Activated CD4-positive, alpha-beta memory T cell treated with anti-CD3 and anti-CD28 coated beads, Interleukin-2, amount 10 ng/mL, durations not matched to agents 7 days and 5 days (primary cell): Measurements from ENCODE around the gene KDF1. TPM values are rescaled to one million over a fixed set of nuclear protein-coding genes. Genes with fewer than 3 reads are reported as not detected.

Experiments
- CTCF ChIA-PET: fragments of 350-600 bp; sonication (Branson Sonifier 250); formaldehyde crosslinking; loops from one replicate; lab custom pipeline; 2021; ENCODE audit warnings: antibody characterized with exemption, inconsistent platforms; lab: Charles Lee
- POLR2A ChIA-PET: fragments of 350-600 bp; sonication (Branson Sonifier 250); formaldehyde crosslinking; loops from one replicate; lab custom pipeline; 2021; ENCODE audit warnings: antibody characterized with exemption; lab: Charles Lee
- DNase-seq: peaks from one replicate; pipeline ENCODE4 v3.0.0-alpha.2; 2020
- H3K27ac Mint-ChIP-seq: one replicate; pipeline ENCODE4 v1.8.0; 2021; ENCODE audit warnings: mild to moderate bottlenecking, mixed read lengths
- H3K27me3 Mint-ChIP-seq: one replicate; pipeline ENCODE4 v1.8.0; 2021; ENCODE audit warnings: mixed read lengths
- H3K36me3 Mint-ChIP-seq: one replicate; pipeline ENCODE4 v1.8.0; 2021; ENCODE audit warnings: low read depth, mixed read lengths
- H3K4me1 Mint-ChIP-seq: one replicate; pipeline ENCODE4 v1.8.0; 2021; ENCODE audit warnings: mixed read lengths
- H3K4me3 Mint-ChIP-seq: one replicate; pipeline ENCODE4 v1.8.0; 2021; ENCODE audit warnings: mild to moderate bottlenecking, mixed read lengths
- H3K9me3 Mint-ChIP-seq: one replicate; pipeline ENCODE4 v1.8.0; 2021; ENCODE audit warnings: mixed read lengths
- total RNA-seq, 2 experiments: library from RNA; stranded (reverse); gene quantifications; one replicate each; pipeline ENCODE4 v1.2.3, GENCODE V29; 2021

Gene KDF1
- total RNA-seq, 2 experiments from 2014 or later: 0.13 TPM; not detected in 1

DNA sequence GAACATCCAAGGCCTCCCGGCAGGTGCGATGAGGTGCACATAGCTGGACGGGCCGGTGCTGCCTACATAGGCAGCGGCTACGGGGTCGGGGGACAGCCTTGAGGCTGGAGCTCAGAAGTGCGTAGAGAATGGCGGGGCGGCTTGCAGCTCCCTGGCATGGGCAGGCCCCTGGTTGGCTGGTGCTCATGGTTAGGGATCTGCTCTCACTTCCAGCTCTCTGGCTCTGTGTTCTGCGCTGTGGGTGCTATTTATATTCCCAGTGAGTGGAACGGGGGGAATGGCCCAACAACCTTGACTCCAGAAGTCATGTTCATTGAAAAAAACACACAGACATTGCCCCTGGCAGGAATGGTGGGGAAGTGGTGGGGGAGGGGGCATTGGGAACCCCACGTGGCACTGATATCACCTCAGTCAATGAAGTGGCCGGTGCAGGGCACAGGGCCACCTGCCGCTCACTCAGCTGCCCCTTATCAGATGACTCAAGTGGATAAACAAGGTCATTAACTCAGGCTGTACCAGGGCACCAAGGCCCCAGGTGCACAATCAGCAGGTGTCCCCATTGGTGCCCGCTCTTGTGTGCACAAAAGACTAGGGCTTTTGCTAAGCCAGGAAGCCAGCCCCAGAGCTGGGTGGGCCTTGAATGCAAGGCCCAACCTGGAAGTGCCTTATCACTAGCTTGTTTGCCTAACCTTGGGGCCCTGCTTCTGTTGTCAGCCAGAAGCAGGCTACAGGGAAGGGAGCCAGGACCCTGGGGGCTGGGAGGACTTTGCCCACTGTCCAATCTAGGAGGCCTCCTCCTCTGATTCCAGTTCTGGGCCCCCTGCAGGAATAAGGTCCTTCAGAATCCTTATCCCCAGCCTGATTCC is 46.3 kb downstream of the KDF1 start, which contains the start of gene NR0B2:
TSS of gene NR0B2 (minus strand) at position 222 of the 866 bp plus-strand sequence. CDS start at position 187, 35 bp downstream.
- POLR2A ChIA-PET: interaction anchor here (1.4 to 2.0 kb wide), 3 partner anchors 10 to 24 kb away, joined by 3 to 7 read pairs (median 4); partner anchors contain the start of genes GPATCH3 and GPN2

GRCh38 chr1:26913389-26913753 is 46.9 kb downstream of the KDF1 start:
- Mint-ChIP-seq H3K4me3 (no peak overlapping the region), H3K4me1 (no peaks in the 10 kb centered on the region), H3K27ac (no peak overlapping the region), H3K27me3 (peaks cover 5% of the 10 kb centered on the region), H3K36me3 (no peaks in the 10 kb centered on the region), H3K9me3 (no peaks in the 10 kb centered on the region)
- no peak for DNase-seq
- ChIA-PET CTCF (interaction anchor here (1.2 kb wide), 1 partner anchor 13 kb away, joined by 4 read pairs; the partner anchor contains the start of gene GPATCH3), POLR2A (interaction anchor here (1.6 to 2.0 kb wide), 2 partner anchors 11 to 23 kb away, joined by 3 to 7 read pairs; partner anchors contain the start of gene GPN2)

More for the DNA sequence above, 46.3 kb downstream of the KDF1 start, which contains the start of gene NR0B2:
- Mint-ChIP-seq H3K4me3 (no peak within 1 kb of the TSS), H3K27ac (no peak within 1 kb of the TSS), H3K9me3 (no peaks in the 10 kb centered on the region), H3K36me3 (no peaks in the 10 kb centered on the region), H3K27me3 (peaks cover 5% of the 10 kb centered on the region), H3K4me1 (no peaks in the 10 kb centered on the region)
- CTCF ChIA-PET: no interaction called here
- no peak for DNase-seq

GRCh38 chr1:26912147-26912490 is 48.1 kb downstream of the KDF1 start:
- ChIA-PET CTCF (interaction anchor here (1.2 kb wide), 1 partner anchor 11 kb away, joined by 4 read pairs; the partner anchor contains the start of gene GPATCH3), POLR2A (interaction anchor here (1.0 to 2.0 kb wide), 2 partner anchors 12 to 22 kb away, joined by 4 to 7 read pairs; partner anchors contain the start of genes GPATCH3 and GPN2)
- H3K4me1 Mint-ChIP-seq: no peaks in the 10 kb centered on the region
- H3K27ac Mint-ChIP-seq: no peak overlapping the region
- H3K9me3 Mint-ChIP-seq: no peaks in the 10 kb centered on the region
- H3K36me3 Mint-ChIP-seq: no peaks in the 10 kb centered on the region
- DNase-seq: no peak
- H3K4me3 Mint-ChIP-seq: no peak overlapping the region
- peaks cover 7% of the 10 kb centered on the region for H3K27me3 Mint-ChIP-seq

DNA sequence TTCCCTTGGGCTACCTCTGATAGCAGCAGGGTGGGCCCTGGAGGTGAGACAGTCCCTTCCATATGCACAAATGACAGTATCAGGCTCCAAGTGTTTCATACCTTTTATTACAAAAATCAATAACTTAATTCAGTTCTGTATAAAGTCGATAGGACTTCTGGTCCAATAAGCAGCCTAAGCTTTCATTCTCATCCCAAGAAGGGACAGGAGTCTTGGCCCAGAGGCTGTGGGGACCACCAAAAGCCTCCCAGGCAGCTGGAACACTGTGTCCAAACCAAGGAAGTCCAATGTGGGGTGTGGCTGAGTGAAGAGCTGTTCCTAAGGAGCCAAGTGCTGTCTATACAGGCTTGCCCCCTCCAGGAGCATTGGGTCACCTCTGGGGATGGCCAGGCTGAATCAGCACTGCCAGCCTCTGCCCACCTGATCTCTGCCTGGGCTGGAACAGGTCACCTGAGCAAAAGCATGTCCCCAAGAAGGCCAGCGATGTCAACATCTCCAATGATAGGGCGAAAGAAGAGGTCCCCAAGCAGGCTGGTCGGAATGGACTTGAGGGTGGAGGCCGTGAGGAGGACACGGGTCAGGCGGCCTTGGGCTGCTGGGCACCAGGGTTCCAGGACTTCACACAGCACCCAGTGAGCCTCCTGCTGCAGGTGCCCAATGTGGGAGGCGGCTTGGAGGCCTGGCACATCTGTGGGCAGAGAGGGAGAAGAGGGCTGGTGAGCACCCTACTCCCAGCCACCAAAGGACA is 48.7 kb downstream of the KDF1 start:
- H3K27me3 Mint-ChIP-seq: peaks cover 11% of the 10 kb centered on the region
- no peaks in the 10 kb centered on the region for H3K4me1 Mint-ChIP-seq
- H3K4me3 Mint-ChIP-seq: no peak overlapping the region
- POLR2A ChIA-PET: no interaction called here
- no peak overlapping the region for H3K27ac Mint-ChIP-seq
- no peaks in the 10 kb centered on the region for H3K9me3 Mint-ChIP-seq
- DNase-seq: no peak
- H3K36me3 Mint-ChIP-seq: no peaks in the 10 kb centered on the region
- CTCF ChIA-PET: no interaction called here

- H3K9me3 Mint-ChIP-seq: no peaks in the 10 kb centered on the region
- no peak for DNase-seq
- H3K4me3 Mint-ChIP-seq: no peak overlapping the region
- no peaks in the 10 kb centered on the region for H3K36me3 Mint-ChIP-seq
- peaks cover 11% of the 10 kb centered on the region for H3K27me3 Mint-ChIP-seq
- ChIA-PET CTCF (no interaction called here), POLR2A (interaction anchor here (2.4 kb wide), 1 partner anchor 10 kb away, joined by 15 read pairs; the partner anchor contains the start of gene GPATCH3)
- no peak overlapping the region for H3K27ac Mint-ChIP-seq
- H3K4me1 Mint-ChIP-seq: no peaks in the 10 kb centered on the region
Observed at GRCh38 chr1:26910343-26911160, 49.7 kb downstream of the KDF1 start.

DNA sequence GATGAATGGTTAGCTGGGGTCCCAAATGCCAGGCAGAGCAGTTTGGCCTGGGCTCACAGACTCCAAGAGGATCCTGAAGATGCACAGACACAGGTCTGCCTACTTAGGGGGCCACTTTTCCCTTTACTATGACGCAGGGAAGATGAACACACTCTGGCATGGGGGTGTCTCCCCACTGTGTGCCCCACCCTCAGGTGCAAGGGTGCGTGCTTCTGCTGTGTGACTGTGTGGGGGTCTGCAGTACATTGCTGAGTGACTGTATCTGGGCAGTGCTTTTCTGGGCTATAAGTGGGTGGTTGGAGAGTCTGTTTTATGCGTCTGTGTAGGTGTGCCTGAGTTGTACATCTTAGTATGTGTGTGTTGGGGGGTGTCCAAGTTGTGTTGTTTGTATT is 50.3 kb downstream of the KDF1 start:
- H3K4me3 Mint-ChIP-seq: no peak overlapping the region
- no peak overlapping the region for H3K27ac Mint-ChIP-seq
- H3K36me3 Mint-ChIP-seq: no peaks in the 10 kb centered on the region
- no peaks in the 10 kb centered on the region for H3K4me1 Mint-ChIP-seq
- H3K9me3 Mint-ChIP-seq: no peaks in the 10 kb centered on the region
- ChIA-PET POLR2A (interaction anchor here (2.4 kb wide), 1 partner anchor 10 kb away, joined by 15 read pairs; the partner anchor contains the start of gene GPATCH3), CTCF (interaction anchor here (0.6 kb wide), 1 partner anchor 266 kb away, joined by 3 read pairs; no protein-coding TSS in a partner anchor)
- H3K27me3 Mint-ChIP-seq: peaks cover 11% of the 10 kb centered on the region
- no peak for DNase-seq

DNA sequence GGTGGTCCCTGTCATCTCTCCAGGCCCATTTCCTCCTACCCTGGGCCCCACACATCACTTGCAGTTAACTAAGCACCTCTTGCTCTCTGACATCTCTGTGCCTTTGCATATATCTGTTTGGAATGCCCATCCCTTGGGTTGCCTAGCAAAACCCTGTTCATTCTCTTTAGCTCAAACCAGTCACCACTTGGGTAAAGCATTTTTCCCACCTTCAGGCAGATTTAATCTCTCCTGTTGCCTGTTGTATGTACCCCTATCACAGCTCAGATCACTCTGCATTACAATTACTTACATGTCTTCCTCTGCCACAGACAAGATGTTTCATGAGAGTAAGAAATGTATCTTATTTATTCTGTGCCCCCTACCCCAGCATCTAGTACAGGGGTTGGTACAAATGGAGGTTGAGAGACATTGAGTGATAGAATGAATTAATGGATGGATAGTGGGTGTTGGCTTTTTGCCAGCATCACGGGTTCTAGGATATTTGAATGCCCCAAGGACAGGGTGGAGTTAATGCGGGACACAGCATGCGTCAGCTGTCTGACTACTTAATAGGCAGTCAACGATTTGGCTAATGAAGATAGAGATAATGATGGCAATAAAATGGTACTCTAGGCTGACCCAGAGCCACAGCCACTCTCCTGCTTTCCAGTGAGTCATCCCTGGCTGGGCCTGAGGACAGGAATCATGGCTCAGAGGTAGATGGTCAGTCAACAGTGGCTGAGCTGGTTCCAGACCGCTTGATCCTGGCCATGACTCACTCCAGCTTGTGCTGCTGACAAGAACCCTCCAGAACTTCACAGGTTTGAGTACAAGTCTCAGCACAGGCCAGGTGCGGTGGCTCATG is 53.0 kb downstream of the KDF1 start:
- Mint-ChIP-seq H3K4me3 (no peak overlapping the region), H3K36me3 (no peaks in the 10 kb centered on the region), H3K9me3 (no peaks in the 10 kb centered on the region), H3K4me1 (peaks cover 2% of the 10 kb centered on the region), H3K27ac (no peak overlapping the region), H3K27me3 (peaks cover 11% of the 10 kb centered on the region)
- no peak for DNase-seq
- POLR2A ChIA-PET: interaction anchor here (1.7 kb wide), 1 partner anchor 42 kb away, joined by 4 read pairs; no protein-coding TSS in a partner anchor
- CTCF ChIA-PET: no interaction called here

- peak overlapping the region; percentile 92 for H3K27ac Mint-ChIP-seq
- H3K4me3 Mint-ChIP-seq: peak overlapping the region; percentile 82
- no peaks in the 10 kb centered on the region for H3K9me3 Mint-ChIP-seq
- peaks cover 39% of the 10 kb centered on the region for H3K4me1 Mint-ChIP-seq
- ChIA-PET POLR2A (interaction anchor here (0.6 to 4.3 kb wide), 26 partner anchors 8 to 830 kb away, joined by 3 to 97 read pairs (median 4); partner anchors contain the start of genes GPN2, HMGN2, NUDC and PIGV), CTCF (interaction anchor here (1.0 to 2.4 kb wide), 7 partner anchors 10 to 731 kb away, joined by 3 to 12 read pairs (median 4); partner anchors contain the start of genes GPN2, NUDC and ZNF593)
- H3K36me3 Mint-ChIP-seq: peaks cover 11% of the 10 kb centered on the region
- no peak for DNase-seq
- H3K27me3 Mint-ChIP-seq: no peaks in the 10 kb centered on the region
Observed at GRCh38 chr1:26900815-26901511, 59.3 kb downstream of the KDF1 start.

DNA sequence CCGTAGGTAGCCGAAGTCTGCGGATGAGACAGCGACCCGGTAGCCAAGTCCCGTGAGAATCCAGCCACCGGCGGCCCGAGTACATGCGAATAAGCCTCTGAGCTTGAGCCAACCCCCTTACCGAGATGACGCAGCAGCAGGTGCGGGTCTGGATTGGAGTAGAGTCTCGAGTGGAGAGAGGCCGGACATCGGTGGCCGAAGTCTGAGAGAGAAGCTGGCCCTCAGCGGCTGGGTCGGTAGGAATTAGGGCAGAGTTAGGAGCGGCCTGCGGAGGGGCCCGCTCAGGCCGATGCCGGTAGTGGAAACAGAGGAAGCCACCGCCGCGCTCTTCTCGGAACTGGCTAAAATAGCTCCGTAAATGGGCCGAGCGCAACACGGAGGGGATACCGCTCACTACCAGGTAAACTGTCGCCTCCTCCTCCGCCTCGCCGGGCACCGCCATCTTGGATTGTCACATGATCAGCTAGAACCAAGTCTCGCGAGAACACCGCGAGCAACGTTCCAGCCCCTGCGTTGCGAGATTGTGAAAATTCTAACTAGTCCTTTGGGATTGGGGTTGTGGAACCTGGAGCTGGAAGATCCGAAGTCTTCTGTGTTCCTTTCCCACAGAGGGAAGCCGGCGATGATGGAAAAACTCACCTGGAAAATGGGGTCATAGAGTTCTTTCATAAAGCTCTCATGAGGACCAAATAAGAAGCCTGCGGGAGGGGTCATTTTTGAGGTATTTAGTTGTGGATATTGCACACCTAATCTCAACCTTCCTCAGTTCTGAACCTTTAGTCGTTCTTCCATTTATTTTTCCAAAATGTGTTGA is 60.1 kb downstream of the KDF1 start, which contains the start of gene GPATCH3:
TSS of gene GPATCH3 (minus strand) at position 467 of the 814 bp plus-strand sequence. CDS start at position 442, 25 bp downstream.
- Mint-ChIP-seq H3K27me3 (no peaks in the 10 kb centered on the region), H3K27ac (peak within 1 kb of the TSS; percentile 92), H3K9me3 (no peaks in the 10 kb centered on the region), H3K4me3 (peak within 1 kb of the TSS; percentile 82), H3K4me1 (peaks cover 39% of the 10 kb centered on the region), H3K36me3 (peaks cover 14% of the 10 kb centered on the region)
- ChIA-PET POLR2A (interaction anchor here (0.6 to 4.3 kb wide), 33 partner anchors 8 to 831 kb away, joined by 3 to 97 read pairs (median 4); partner anchors contain the start of genes GPN2, HMGN2, NR0B2 and NUDC), CTCF (interaction anchor here (1.0 to 2.4 kb wide), 12 partner anchors 9 to 730 kb away, joined by 3 to 12 read pairs (median 4); partner anchors contain the start of genes GPN2, NUDC, SLC9A1 and ZNF593)
- DNase-seq: peak; percentile 90
